ENCODE data around the gene FFAR4. TPM values are rescaled to one million over a fixed set of nuclear protein-coding genes. Genes with fewer than 3 reads are reported as not detected.

FFAR4 gene
- total and polyA plus RNA-seq, 2 of the 8 experiments (the other 6 are each of a cell fraction or from before 2014, with no cell fraction given): not detected

- TF ChIP-seq ATF3 (IDR thresholded peaks at IDR 0.05; ENCODE audit: insufficient read depth, low read depth, low read length) (no peak), TAF7 (optimal IDR thresholded peaks at IDR 0.05; ENCODE audit: borderline replicate concordance, low read depth, low read length) (no peak), EZH2 (IDR thresholded peaks at IDR 0.05; ENCODE audit: low read depth, low read length, severe bottlenecking) (no peak), SAP30 (IDR thresholded peaks at IDR 0.05; ENCODE audit: insufficient read depth, insufficient replicate concordance, low read length) (no peak), KDM1A (IDR thresholded peaks at IDR 0.05; ENCODE audit: borderline replicate concordance, low read length) (no peak), FOSL1 (IDR thresholded peaks at IDR 0.05; ENCODE audit: insufficient read depth, low read depth, low read length) (no peak), CBX8 (IDR thresholded peaks at IDR 0.05; ENCODE audit: borderline replicate concordance, low read depth, low read length) (no peak), RBBP5 (IDR thresholded peaks at IDR 0.05; ENCODE audit: borderline replicate concordance, low read depth, low read length) (no peak)
Observed at GRCh38 chr10:93560541-93560940, 5.9 kb upstream of the FFAR4 start (continued).

Data from H1 (cell line).